Hematopoietic multipotent progenitor cell treated with erythropoietin and hydrocortisone succinate and interleukin-3 and kit ligand, for 4 days (in vitro differentiated cells): ENCODE results near the gene SLC9A9.
A peak's percentile ranks its signal among the peaks of the same experiment; 100 is the strongest.

Experiments
- DNase-seq: peaks from one replicate; pipeline ENCODE4 v3.0.0-alpha.2; 2015

The SLC9A9 gene

GRCh38 chr3:143586576-143586975 is 261.7 kb downstream of the SLC9A9 start:
- no peak for DNase-seq

GRCh38 chr3:143585720-143586456 is 262.4 kb downstream of the SLC9A9 start:
- DNase-seq: peak; percentile 25

GRCh38 chr3:143584474-143584873 is 263.8 kb downstream of the SLC9A9 start:
- no peak for DNase-seq

GRCh38 chr3:143581972-143582722 is 266.1 kb downstream of the SLC9A9 start:
- no peak for DNase-seq

- DNase-seq: no peak
Measured at GRCh38 chr3:143578810-143579435, 269.3 kb downstream of the SLC9A9 start.

- DNase-seq: no peak
Measured at GRCh38 chr3:143576568-143577270, 271.5 kb downstream of the SLC9A9 start.

- DNase-seq: no peak
Measured at GRCh38 chr3:143574933-143575332, 273.3 kb downstream of the SLC9A9 start.

- DNase-seq: no peak
Measured at GRCh38 chr3:143573610-143574303, 274.5 kb downstream of the SLC9A9 start.

GRCh38 chr3:143571548-143571947 is 276.7 kb downstream of the SLC9A9 start:
- DNase-seq: peak; percentile 15

GRCh38 chr3:143567823-143568222 is 280.4 kb downstream of the SLC9A9 start:
- no peak for DNase-seq

GRCh38 chr3:143565951-143566350 is 282.3 kb downstream of the SLC9A9 start:
- peak; percentile 74 for DNase-seq

GRCh38 chr3:143563786-143564185 is 284.5 kb downstream of the SLC9A9 start:
- DNase-seq: no peak

GRCh38 chr3:143562789-143563188 is 285.5 kb downstream of the SLC9A9 start:
- peak; percentile 18 for DNase-seq

GRCh38 chr3:143559296-143559695 is 289.0 kb downstream of the SLC9A9 start:
- DNase-seq: peak; percentile 7

GRCh38 chr3:143552851-143553250 is 295.4 kb downstream of the SLC9A9 start:
- DNase-seq: no peak

- peak; percentile 18 for DNase-seq
Measured at GRCh38 chr3:143551761-143552160, 296.5 kb downstream of the SLC9A9 start.

- no peak for DNase-seq
Measured at GRCh38 chr3:143548861-143549497, 299.3 kb downstream of the SLC9A9 start.

- DNase-seq: no peak
Measured at GRCh38 chr3:143548393-143548792, 299.9 kb downstream of the SLC9A9 start.

GRCh38 chr3:143538577-143538981 is 309.7 kb downstream of the SLC9A9 start:
- no peak for DNase-seq

GRCh38 chr3:143538061-143538460 is 310.2 kb downstream of the SLC9A9 start:
- DNase-seq: no peak

GRCh38 chr3:143536817-143537535 is 311.3 kb downstream of the SLC9A9 start:
- DNase-seq: no peak
